GM06990 (cell line): ENCODE results near the gene GIPC3.
A peak's percentile ranks its signal among the peaks of the same experiment; 100 is the strongest.

Source experiments
- DNase-seq: peaks from one replicate; pipeline ENCODE4 v3.0.0-alpha.2; 2011; ENCODE audit not compliant: insufficient read length; ENCODE audit errors: extremely low read depth
- H3K27me3 ChIP-seq: replicated peaks from 2 replicates; pipeline ENCODE4 v1.6.0; 2011; ENCODE audit warnings: low read length; ENCODE audit not compliant: control insufficient read depth, insufficient read depth
- H3K36me3 ChIP-seq: 2 replicates; pipeline ENCODE4 v1.5.1; 2011; ENCODE audit warnings: low read length; ENCODE audit not compliant: control insufficient read depth, insufficient read depth
- H3K4me3 ChIP-seq: replicated peaks from 2 replicates; pipeline ENCODE4 v1.5.1; 2011; ENCODE audit warnings: low read depth, mild to moderate bottlenecking, control low read depth, low read length
- TF ChIP-seq, protein P1 (sequence below): IDR thresholded peaks from 2 replicates; pipeline ENCODE4 v1.5.1; 2011; ENCODE audit warnings: low read length, control low read depth, mild to moderate bottlenecking, inconsistent platforms; ENCODE audit not compliant: insufficient read depth, poor library complexity, severe bottlenecking

The GIPC3 gene

DNA sequence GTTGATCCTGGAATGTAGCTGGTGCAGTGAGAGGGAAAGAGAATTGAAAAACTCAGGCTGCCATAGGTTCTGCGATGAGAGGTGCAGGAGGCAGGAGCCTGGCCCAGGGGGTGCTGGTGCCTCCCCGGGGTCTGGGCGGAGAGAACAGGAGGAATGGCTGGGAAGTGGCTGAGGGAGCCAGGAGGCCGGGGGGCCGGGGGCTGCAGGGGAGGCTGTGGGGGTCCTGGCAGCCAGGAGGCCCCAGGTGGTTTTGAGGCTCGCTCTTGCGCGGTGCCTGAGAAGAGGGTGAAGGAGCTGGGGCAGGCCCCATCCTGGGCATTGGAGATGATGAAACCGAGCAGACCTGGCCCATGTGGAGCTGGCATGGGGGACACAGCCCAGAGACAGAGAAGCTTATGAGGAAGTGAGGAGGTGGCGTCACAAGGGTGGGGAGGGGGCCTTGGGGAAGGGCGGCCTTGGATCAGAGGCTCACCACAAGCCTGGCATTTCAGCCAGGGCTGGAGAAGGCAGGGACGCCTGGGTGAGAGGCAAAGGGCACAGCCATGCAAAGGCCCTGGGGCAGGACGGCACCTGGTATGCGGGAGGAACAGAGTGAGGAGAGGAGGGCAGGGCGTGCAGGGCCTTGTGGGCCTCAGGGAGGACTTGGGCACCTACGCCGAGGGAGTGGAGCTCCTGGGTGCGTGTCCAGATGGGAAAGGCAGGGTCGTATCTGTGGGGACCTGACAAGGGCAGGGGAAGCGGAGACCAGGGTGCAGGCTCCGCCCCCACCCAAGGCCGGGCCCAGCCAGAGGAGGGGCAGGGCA, 47.6 kb upstream of the GIPC3 start:
- no peak for DNase-seq
- TF ChIP-seq, protein P1, sequence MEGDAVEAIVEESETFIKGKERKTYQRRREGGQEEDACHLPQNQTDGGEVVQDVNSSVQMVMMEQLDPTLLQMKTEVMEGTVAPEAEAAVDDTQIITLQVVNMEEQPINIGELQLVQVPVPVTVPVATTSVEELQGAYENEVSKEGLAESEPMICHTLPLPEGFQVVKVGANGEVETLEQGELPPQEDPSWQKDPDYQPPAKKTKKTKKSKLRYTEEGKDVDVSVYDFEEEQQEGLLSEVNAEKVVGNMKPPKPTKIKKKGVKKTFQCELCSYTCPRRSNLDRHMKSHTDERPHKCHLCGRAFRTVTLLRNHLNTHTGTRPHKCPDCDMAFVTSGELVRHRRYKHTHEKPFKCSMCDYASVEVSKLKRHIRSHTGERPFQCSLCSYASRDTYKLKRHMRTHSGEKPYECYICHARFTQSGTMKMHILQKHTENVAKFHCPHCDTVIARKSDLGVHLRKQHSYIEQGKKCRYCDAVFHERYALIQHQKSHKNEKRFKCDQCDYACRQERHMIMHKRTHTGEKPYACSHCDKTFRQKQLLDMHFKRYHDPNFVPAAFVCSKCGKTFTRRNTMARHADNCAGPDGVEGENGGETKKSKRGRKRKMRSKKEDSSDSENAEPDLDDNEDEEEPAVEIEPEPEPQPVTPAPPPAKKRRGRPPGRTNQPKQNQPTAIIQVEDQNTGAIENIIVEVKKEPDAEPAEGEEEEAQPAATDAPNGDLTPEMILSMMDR = no peak
- H3K36me3 ChIP-seq = peaks cover 20% of the 10 kb centered on the region
- H3K4me3 ChIP-seq = no peak overlapping the region
- no peaks in the 10 kb centered on the region for H3K27me3 ChIP-seq

DNA sequence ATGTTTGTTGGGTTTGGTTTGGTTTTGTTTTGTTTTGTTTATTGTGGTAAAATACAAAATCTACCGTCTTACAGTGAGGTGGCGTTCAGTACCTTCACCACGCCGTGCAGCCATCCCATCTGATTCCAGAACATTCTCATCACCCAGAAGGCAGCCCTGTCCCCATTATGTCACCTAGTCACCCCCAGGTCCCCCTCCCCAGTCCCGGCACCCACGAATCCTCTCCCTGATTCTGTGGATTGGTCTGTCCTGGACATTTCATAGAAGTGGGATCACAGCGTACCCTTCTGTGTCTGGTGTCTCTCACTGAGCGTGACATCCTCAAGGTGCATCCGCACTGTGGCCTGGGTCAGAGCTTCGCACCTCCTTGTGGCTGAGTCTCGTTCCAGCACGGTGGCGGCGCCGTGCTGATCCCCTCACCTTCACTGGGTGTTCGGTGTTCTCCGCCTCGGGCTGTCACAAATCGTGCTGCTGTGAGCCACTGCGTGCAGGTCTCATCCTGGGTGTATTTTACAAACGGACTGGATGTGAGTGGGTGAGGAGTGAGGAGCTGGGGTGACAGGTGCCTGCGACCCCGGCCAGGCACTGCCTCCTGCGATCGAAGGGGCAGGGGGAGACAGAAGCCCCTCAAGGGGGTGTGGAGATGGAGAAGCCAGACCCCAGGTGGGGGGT, 46.9 kb upstream of the GIPC3 start:
- no peak overlapping the region for H3K4me3 ChIP-seq
- H3K36me3 ChIP-seq = peaks cover 19% of the 10 kb centered on the region
- TF ChIP-seq, protein P1 = no peak
- no peaks in the 10 kb centered on the region for H3K27me3 ChIP-seq
- peak; percentile 26 for DNase-seq

DNA sequence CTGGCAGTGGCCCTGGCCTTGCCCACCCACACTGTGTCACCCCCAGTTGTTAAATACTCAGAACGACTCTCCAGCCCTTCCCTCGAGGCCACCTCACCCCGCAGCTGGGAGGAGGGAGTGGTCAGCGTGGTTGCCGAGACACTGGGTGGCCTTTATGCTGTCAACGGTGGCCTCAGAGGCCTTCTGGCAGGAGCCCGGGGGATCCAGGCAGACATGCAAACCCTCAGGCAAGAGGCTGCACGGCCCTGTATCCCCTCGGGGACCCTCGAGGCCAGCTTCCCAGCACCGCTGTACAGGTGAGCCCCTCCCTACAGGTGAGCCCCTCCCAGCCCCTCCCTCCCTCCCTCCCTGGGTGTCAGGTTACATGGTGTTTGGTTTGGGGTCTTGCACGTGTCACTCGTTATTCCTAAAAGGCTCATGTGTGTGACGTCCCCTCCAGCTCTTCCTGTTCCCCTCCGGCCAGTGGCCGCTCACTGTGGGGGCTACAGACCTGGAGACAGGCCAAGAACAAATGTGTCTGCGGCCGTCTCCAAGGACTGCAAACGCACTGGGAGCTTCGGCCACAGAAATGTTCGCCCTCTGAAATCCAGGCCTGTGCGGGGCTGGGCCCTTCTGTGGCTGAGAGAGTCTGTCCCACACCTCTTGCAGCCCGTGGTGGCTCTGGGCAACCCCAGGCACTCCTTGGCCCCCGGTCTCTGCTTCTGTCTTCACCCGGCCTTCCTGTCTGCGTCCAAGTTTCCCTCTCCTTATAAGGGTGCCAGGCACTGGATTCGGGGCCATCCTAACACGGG, 46.1 kb upstream of the GIPC3 start, which contains the start of gene TEKTIP1:
TSS of gene TEKTIP1 (plus strand) at position 210 of the 791 bp plus-strand sequence. CDS start at position 214, 4 bp downstream.
- no peak within 1 kb of the TSS for H3K4me3 ChIP-seq
- H3K27me3 ChIP-seq = no peaks in the 10 kb centered on the region
- TF ChIP-seq, protein P1 = no peak
- peaks cover 17% of the 10 kb centered on the region for H3K36me3 ChIP-seq
- peak; percentile 16 for DNase-seq

DNA sequence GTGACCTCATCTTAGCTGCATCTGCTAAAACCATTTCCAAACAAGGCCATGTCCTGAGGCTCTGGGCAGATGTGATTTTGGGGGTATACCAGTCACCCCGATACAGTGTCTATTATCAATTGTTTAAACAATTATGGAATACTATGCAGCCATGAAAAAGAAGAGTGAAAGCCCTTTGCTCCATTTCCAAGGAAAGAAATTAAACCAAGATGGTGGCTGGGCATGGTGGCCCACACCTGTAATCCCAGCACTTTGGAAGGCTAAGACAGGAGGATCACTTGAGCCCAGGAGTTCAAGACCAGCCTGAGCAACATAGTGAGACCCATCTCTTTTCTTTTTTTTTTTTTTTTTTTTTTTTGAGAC, 45.5 kb upstream of the GIPC3 start:
- H3K4me3 ChIP-seq = no peak overlapping the region
- H3K27me3 ChIP-seq = no peaks in the 10 kb centered on the region
- TF ChIP-seq, protein P1 = no peak
- peaks cover 17% of the 10 kb centered on the region for H3K36me3 ChIP-seq
- DNase-seq = no peak

DNA sequence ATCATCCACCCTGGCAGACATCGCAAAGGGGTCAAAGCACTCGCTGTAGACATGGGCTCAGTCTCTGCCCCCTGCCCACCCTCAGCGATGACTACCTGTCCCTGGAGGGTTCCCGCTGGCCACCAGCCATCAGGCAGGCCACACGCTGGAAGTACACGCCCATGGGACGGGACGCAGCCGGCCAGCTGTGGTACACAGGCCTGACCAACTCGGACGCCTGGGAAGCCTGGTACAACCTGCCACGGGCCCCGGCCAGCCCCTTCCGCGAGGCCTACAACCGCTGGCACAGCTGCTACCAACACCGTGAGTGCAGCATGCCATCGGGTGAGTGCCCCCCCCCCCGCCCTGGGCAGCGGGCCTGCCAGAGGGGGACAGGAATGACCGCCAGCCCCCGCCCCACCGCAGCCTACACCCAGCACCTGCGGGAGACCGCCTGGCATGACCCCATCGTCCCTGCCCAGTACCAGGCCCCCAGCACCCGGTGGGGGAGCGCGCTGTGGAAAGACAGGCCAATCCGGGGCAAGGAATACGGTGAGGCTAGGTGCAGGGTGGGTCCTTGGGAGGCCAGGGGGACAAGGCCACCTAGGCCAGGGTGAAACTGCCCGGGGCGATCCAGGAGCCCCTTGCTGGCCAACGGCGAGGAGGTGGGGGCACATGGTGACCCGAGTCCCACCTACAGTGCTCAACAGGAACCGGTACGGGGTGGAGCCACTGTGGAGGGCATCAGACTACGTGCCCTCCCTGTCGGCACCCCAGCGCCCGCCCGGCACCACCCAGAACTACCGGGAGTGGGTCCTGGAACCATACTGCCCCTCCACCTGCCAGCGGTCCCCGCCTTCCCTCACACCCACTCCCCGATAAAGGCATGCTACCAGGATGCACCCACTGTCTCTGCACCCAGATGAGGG, 41.9 kb upstream of the GIPC3 start:
- TF ChIP-seq, protein P1 = no peak
- H3K4me3 ChIP-seq = no peak overlapping the region
- DNase-seq = peak; percentile 14
- H3K36me3 ChIP-seq = peaks cover 17% of the 10 kb centered on the region
- H3K27me3 ChIP-seq = no peaks in the 10 kb centered on the region
